Hepatocyte (in vitro differentiated cells): Measurements from ENCODE around the gene OR10AD1. TPM values are rescaled to one million over a fixed set of nuclear protein-coding genes. Genes with fewer than 3 reads are reported as not detected.

ENCODE experiments used
- DNase-seq: peaks from one replicate; pipeline ENCODE4 v3.0.0-alpha.2; 2016; ENCODE audit warnings: low spot score
- H2AFZ ChIP-seq: fragments of 200-600 bp; sonication (generic); 2 replicates; pipeline ENCODE4 v1.6.0; 2016; ENCODE audit warnings: antibody characterized with exemption, mild to moderate bottlenecking
- H3K27ac ChIP-seq: fragments of 200-600 bp; sonication (generic); 2 replicates; pipeline ENCODE4 v1.5.1; 2016; ENCODE audit warnings: mild to moderate bottlenecking
- H3K27me3 ChIP-seq: fragments of 200-600 bp; sonication (generic); 2 replicates; pipeline ENCODE4 v1.6.1; 2016
- H3K36me3 ChIP-seq: fragments of 200-600 bp; sonication (generic); replicated peaks from 2 replicates; pipeline ENCODE4 v1.5.1; 2016; ENCODE audit warnings: low read depth; ENCODE audit not compliant: insufficient read depth
- H3K4me1 ChIP-seq: fragments of 200-600 bp; sonication (generic); 2 replicates; pipeline ENCODE4 v1.5.1; 2016; ENCODE audit warnings: mild to moderate bottlenecking, moderate library complexity; ENCODE audit not compliant: insufficient read depth
- H3K4me2 ChIP-seq: fragments of 200-600 bp; sonication (generic); 2 replicates; pipeline ENCODE4 v1.6.0; 2016
- H3K4me3 ChIP-seq: fragments of 200-600 bp; sonication (generic); 2 replicates; pipeline ENCODE4 v1.5.1; 2016; ENCODE audit warnings: mild to moderate bottlenecking
- H3K79me2 ChIP-seq: fragments of 200-600 bp; sonication (generic); 2 replicates; pipeline ENCODE4 v1.6.0; 2017; ENCODE audit warnings: mild to moderate bottlenecking
- H3K9me2 ChIP-seq: fragments of 200-600 bp; sonication (generic); replicated peaks from 2 replicates; pipeline ENCODE4 v1.6.0; 2017; ENCODE audit warnings: mild to moderate bottlenecking; ENCODE audit not compliant: insufficient read depth
- H3K9me3 ChIP-seq: fragments of 200-600 bp; sonication (generic); 2 replicates; pipeline ENCODE4 v1.5.1; 2016; ENCODE audit warnings: low read depth, mild to moderate bottlenecking
- H4K20me1 ChIP-seq: fragments of 200-600 bp; sonication (generic); 2 replicates; pipeline ENCODE4 v1.6.0; 2016; ENCODE audit warnings: mild to moderate bottlenecking; ENCODE audit not compliant: insufficient read depth, poor library complexity, severe bottlenecking
- EZH2 ChIP-seq: fragments of 200-600 bp; sonication (generic); IDR thresholded peaks from 2 replicates; pipeline ENCODE4 v1.6.1; 2016; ENCODE audit warnings: antibody characterized with exemption, mild to moderate bottlenecking, borderline replicate concordance
- EZH2phosphoT487 ChIP-seq: fragments of 200-600 bp; sonication (generic); IDR thresholded peaks from one replicate; pipeline ENCODE4 v1.6.1; 2018; ENCODE audit warnings: antibody characterized with exemption, mild to moderate bottlenecking, low read depth, moderate library complexity; ENCODE audit not compliant: unreplicated experiment, severe bottlenecking
- WGBS: methylation state at CpG from one replicate; pipeline ENCODE4 v1.1.6; 2016; ENCODE audit warnings: low lambda C conversion rate; ENCODE audit errors: missing lambda C conversion rate; 5-methylcytosine and 5-hydroxymethylcytosine counted together
- polyA plus RNA-seq: library from polyadenylated mRNA; unstranded; fragments of >200 nt; fragmentation: Nextera tagmentation; extraction: Ambion mirVana; gene quantifications from 2 replicates; pipeline ENCODE4 v1.2.1, GENCODE V29; 2016
- total RNA-seq: library from RNA; depleted of rRNA; stranded (reverse); fragments of >200 nt; gene quantifications from 2 replicates; pipeline ENCODE4 v1.2.3, GENCODE V29; 2014
- TF ChIP-seq, protein P1 (sequence below): fragments of 200-600 bp; sonication (generic); IDR thresholded peaks from 2 replicates; pipeline ENCODE4 v1.5.1; 2016; ENCODE audit warnings: antibody characterized with exemption, mild to moderate bottlenecking; ENCODE audit not compliant: poor library complexity

Gene OR10AD1
- total and polyA plus RNA-seq, 2 experiments from 2014 or later = 0.29 TPM; not detected in 1

DNA sequence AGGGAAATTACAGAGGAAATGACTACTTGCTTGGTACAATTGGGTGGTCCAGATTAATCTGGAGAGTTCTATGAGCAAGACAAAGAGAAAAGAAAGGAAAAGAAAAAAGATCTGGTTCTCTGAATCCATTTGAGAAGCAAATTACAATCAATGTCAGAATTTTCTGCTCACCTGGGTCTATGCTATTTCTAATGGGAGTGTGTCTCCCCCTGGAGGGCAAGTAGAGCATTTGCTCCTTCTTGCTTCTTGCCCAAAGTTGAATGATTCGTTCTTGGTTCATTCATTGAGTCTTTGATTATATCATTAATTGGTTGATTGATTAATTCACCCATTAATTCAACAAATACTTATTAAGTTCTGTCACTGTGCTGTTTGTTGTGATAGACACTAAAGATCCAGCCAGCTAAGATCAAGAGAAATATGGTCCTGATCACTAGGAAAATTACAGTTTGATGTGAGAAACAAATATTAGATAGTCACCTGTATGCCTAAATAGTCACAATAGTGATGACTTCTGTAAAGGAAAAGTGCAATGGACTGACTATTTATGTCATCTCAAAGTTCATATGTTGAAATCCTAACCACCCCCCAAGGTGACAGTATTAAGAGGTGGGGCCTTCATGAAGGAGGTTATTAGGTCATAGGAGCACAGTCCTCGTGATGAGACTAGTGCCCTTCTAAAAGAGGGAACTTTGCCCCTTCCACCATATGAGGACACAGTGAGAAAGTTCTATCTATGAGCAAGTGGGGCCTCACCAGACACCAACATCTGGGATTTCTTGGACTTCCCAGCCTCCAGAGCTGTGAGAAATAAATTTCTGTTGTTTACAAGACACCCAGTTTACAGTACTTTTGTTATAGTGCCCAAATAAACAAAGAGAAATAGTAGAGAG is 37.8 kb downstream of the OR10AD1 start:
- WGBS = 34% methylated on average over 2 of the region's 2 CpGs

DNA sequence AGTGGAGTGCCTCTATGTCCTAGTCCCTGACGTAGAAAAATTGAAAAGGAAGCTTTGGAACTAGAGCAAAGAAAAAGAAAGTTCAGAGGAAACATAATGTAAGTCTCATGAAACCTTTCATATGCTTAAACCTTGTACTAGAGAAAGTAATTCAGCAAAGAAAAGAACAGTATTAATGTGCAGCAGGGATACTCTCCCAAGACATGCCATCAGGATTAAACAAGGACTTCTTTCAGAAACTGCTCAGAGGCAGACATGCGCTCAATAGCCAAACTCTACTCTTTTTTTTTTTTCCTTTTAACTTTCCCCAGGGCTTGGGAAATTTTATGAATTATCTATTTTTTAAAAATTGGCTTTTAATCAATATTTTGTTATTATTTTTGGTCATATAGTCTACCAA is 38.6 kb downstream of the OR10AD1 start:
- WGBS = 85% methylated on average over 2 of the region's 2 CpGs

More for the DNA sequence above, 37.8 kb downstream of the OR10AD1 start:
- Histone ChIP-seq H3K9me2 (no peaks in the 10 kb centered on the region), H3K79me2 (no peaks in the 10 kb centered on the region), H2AFZ (no peak overlapping the region), H3K4me3 (no peak overlapping the region), H3K4me2 (no peak overlapping the region), H4K20me1 (no peaks in the 10 kb centered on the region), H3K27ac (no peak overlapping the region), H3K36me3 (no peaks in the 10 kb centered on the region), H3K9me3 (no peaks in the 10 kb centered on the region), H3K27me3 (no peaks in the 10 kb centered on the region), H3K4me1 (no peaks in the 10 kb centered on the region)
- TF ChIP-seq EZH2phosphoT487 = no peak
- TF ChIP-seq EZH2 = no peak
- TF ChIP-seq, protein P1, sequence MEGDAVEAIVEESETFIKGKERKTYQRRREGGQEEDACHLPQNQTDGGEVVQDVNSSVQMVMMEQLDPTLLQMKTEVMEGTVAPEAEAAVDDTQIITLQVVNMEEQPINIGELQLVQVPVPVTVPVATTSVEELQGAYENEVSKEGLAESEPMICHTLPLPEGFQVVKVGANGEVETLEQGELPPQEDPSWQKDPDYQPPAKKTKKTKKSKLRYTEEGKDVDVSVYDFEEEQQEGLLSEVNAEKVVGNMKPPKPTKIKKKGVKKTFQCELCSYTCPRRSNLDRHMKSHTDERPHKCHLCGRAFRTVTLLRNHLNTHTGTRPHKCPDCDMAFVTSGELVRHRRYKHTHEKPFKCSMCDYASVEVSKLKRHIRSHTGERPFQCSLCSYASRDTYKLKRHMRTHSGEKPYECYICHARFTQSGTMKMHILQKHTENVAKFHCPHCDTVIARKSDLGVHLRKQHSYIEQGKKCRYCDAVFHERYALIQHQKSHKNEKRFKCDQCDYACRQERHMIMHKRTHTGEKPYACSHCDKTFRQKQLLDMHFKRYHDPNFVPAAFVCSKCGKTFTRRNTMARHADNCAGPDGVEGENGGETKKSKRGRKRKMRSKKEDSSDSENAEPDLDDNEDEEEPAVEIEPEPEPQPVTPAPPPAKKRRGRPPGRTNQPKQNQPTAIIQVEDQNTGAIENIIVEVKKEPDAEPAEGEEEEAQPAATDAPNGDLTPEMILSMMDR = peak; percentile 88
- peak; percentile 79 for DNase-seq

DNA sequence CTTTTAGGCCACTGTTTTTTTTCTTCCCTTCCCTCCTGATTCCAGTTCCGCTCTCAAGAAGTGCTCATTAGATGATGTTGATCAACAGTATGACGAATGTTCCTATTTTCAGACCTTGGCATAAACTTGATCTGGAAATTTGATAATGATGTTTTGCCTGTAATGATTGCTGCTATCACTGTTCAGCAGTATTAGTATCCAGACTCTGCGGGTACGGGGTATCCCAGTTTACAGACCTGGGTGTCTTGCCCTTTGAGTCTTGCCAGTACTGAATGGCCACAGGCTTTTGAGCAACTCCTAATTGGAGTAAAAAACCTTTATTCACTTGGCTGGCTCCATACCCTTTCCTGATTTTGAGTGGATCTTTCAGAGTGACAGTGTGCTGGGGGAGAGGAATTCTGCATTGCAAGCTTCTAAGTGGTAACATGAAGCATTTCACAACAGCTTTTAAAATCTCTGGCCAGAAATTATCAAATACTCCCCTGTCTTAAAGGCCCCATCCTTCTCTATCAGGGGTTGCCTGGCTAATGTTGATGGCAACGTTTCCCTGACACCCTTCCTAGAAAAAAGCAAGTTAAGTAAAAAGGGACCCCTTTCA is 39.8 kb downstream of the OR10AD1 start:
- no peaks in the 10 kb centered on the region for H3K9me3 ChIP-seq
- no peaks in the 10 kb centered on the region for H3K9me2 ChIP-seq
- H4K20me1 ChIP-seq = no peaks in the 10 kb centered on the region
- TF ChIP-seq, protein P1 = no peak
- no peak for TF ChIP-seq EZH2phosphoT487
- no peak for TF ChIP-seq EZH2
- no peak overlapping the region for H3K27ac ChIP-seq
- DNase-seq = no peak
- no peaks in the 10 kb centered on the region for H3K4me1 ChIP-seq
- H3K4me2 ChIP-seq = no peak overlapping the region
- H3K27me3 ChIP-seq = no peaks in the 10 kb centered on the region
- H3K36me3 ChIP-seq = no peaks in the 10 kb centered on the region
- H3K79me2 ChIP-seq = no peaks in the 10 kb centered on the region
- 61% methylated on average over 5 of the region's 5 CpGs for WGBS
- no peak overlapping the region for H2AFZ ChIP-seq
- H3K4me3 ChIP-seq = no peak overlapping the region

More for the DNA sequence above, 38.6 kb downstream of the OR10AD1 start:
- Histone ChIP-seq H3K9me2 (no peaks in the 10 kb centered on the region), H2AFZ (no peak overlapping the region), H3K27ac (no peak overlapping the region), H3K4me2 (no peak overlapping the region), H3K4me1 (no peaks in the 10 kb centered on the region), H3K27me3 (no peaks in the 10 kb centered on the region), H3K79me2 (no peaks in the 10 kb centered on the region), H3K36me3 (no peaks in the 10 kb centered on the region), H4K20me1 (no peaks in the 10 kb centered on the region), H3K4me3 (no peak overlapping the region), H3K9me3 (no peaks in the 10 kb centered on the region)
- DNase-seq = no peak
- TF ChIP-seq EZH2phosphoT487 (no peak), EZH2 (no peak)
- TF ChIP-seq, protein P1 = no peak
